RWPE2 (cell line): ENCODE measurements around the gene ZFHX3.

Source experiments
- ATAC-seq: fragments of 200-7000 bp; cut with Tn5 transposase; 3 replicates; pipeline ENCODE4 v1.9.1; 2021; ENCODE audit warnings: low read depth
- DNase-seq: peaks from one replicate; pipeline ENCODE4 v3.0.0-alpha.2; 2020; ENCODE audit warnings: low spot score
- H3K27ac ChIP-seq: fragments of 450-650 bp; 2 replicates; pipeline ENCODE4 v1.5.1; 2017; ENCODE audit warnings: mild to moderate bottlenecking; ENCODE audit not compliant: poor library complexity, severe bottlenecking
- H3K27me3 ChIP-seq: fragments of 250-450 bp; sonication (Bioruptor Pico); 2 replicates; pipeline ENCODE4 v1.5.1; 2021; ENCODE audit warnings: mild to moderate bottlenecking, moderate library complexity; ENCODE audit not compliant: insufficient read depth, poor library complexity, severe bottlenecking
- H3K36me3 ChIP-seq: fragments of 250-450 bp; sonication (Bioruptor Pico); 2 replicates; pipeline ENCODE4 v1.5.1; 2020; ENCODE audit warnings: low read depth, mild to moderate bottlenecking, moderate library complexity
- H3K4me1 ChIP-seq: fragments of 250-450 bp; sonication (Bioruptor Pico); 2 replicates; pipeline ENCODE4 v1.5.1; 2021; ENCODE audit warnings: mild to moderate bottlenecking, moderate library complexity; ENCODE audit not compliant: insufficient read depth, poor library complexity, severe bottlenecking
- H3K4me3 ChIP-seq: fragments of 250-450 bp; sonication (Bioruptor Pico); 2 replicates; pipeline ENCODE4 v1.5.1; 2021; ENCODE audit warnings: mild to moderate bottlenecking, moderate library complexity; ENCODE audit not compliant: severe bottlenecking
- H3K9me3 ChIP-seq: fragments of 250-450 bp; sonication (Bioruptor Pico); 2 replicates; pipeline ENCODE4 v1.5.1; 2021; ENCODE audit warnings: mild to moderate bottlenecking, moderate library complexity; ENCODE audit not compliant: severe bottlenecking
- TF ChIP-seq, protein P1 (sequence below): fragments of 450-650 bp; IDR thresholded peaks from one replicate; pipeline ENCODE4 v1.5.1; 2017; ENCODE audit warnings: mild to moderate bottlenecking, moderate library complexity; ENCODE audit not compliant: poor library complexity, severe bottlenecking

Gene ZFHX3

DNA sequence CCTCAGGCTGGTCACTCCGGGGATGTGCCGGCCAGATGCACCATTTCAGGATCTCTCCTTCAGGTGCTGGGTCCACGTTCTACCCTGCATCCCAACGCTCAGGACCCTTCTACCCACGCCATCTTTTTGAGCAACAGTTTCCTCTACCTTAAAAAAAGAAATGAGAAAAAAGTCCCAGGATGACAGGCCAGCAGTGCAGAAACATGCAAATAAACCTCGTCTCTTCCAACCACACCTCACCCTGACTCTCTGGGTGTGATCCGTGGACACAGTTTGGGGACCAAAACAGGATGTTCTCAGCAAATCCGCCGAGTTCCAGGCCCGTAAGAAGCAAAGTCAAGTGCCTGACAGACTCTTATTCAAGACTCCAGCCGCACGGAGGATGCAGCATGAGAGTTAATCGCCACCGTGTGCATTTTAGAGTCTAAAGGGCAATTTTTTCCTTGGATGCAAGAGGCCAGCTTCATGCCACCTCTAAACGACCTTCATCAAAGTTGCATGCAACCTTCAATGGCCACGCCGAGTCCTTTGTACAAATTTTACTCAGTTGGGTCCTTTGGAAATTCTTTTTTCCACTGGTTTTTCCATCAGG is 99.6 kb downstream of the ZFHX3 start:
- Histone ChIP-seq H3K9me3 (no peaks in the 10 kb centered on the region), H3K36me3 (peaks cover 27% of the 10 kb centered on the region), H3K4me1 (no peaks in the 10 kb centered on the region), H3K27me3 (no peaks in the 10 kb centered on the region), H3K27ac (no peak overlapping the region), H3K4me3 (no peak overlapping the region)
- TF ChIP-seq, protein P1, sequence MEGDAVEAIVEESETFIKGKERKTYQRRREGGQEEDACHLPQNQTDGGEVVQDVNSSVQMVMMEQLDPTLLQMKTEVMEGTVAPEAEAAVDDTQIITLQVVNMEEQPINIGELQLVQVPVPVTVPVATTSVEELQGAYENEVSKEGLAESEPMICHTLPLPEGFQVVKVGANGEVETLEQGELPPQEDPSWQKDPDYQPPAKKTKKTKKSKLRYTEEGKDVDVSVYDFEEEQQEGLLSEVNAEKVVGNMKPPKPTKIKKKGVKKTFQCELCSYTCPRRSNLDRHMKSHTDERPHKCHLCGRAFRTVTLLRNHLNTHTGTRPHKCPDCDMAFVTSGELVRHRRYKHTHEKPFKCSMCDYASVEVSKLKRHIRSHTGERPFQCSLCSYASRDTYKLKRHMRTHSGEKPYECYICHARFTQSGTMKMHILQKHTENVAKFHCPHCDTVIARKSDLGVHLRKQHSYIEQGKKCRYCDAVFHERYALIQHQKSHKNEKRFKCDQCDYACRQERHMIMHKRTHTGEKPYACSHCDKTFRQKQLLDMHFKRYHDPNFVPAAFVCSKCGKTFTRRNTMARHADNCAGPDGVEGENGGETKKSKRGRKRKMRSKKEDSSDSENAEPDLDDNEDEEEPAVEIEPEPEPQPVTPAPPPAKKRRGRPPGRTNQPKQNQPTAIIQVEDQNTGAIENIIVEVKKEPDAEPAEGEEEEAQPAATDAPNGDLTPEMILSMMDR: no peak
- DNase-seq (no peak), ATAC-seq (no peak)

DNA sequence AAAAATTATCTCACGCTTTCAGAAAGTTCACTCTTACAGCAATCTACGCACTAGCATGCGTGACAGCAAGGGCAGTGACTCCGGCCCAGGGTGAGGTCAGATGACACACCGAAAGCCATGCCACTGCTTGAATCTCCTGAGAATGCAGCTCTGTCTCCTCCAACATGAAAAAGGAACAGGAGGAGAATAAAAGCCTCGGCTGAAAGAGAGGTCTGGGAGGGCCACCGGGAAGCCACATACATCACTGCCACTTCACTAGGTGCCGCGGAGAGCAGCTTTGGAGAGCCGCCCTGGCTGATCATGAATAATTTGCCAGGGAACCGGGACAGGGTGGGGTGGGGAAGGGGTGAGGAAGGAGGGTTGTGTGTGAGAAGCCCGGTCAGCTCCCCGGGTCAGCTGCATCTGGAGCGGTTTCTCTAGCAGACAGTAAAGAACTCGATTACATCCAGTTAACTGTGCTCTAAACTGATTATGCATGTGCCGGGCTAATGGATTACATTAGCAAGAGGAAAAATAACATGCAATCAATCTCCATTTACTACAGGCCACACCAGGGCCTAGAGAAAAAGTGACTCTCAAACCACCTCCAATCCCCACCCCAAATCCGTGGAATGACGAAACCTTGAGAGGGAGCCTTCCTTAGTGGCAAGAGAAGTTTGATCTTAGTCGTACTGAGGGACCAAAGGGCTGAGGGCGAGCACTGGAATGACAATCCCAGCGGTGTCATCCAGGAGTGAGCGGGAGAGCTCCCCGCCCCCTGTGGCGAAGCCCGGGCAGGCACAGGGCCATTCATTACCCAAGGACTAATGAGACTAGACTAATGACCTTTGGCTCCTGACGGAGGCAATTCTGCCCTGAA is 100.3 kb downstream of the ZFHX3 start:
- H3K36me3 ChIP-seq: peaks cover 27% of the 10 kb centered on the region
- H3K27ac ChIP-seq: no peak overlapping the region
- H3K9me3 ChIP-seq: no peaks in the 10 kb centered on the region
- DNase-seq: no peak
- H3K4me3 ChIP-seq: no peak overlapping the region
- no peaks in the 10 kb centered on the region for H3K4me1 ChIP-seq
- TF ChIP-seq, protein P1: no peak
- H3K27me3 ChIP-seq: no peaks in the 10 kb centered on the region
- no peak for ATAC-seq

- Histone ChIP-seq H3K4me1 (no peaks in the 10 kb centered on the region), H3K27me3 (no peaks in the 10 kb centered on the region), H3K4me3 (no peak overlapping the region), H3K36me3 (peaks cover 27% of the 10 kb centered on the region), H3K27ac (no peak overlapping the region), H3K9me3 (no peaks in the 10 kb centered on the region)
- ATAC-seq: no peak
- no peak for DNase-seq
- TF ChIP-seq, protein P1: no peak
Observed at GRCh38 chr16:72946474-72947194, 101.3 kb downstream of the ZFHX3 start.

GRCh38 chr16:72946063-72946462 is 101.9 kb downstream of the ZFHX3 start:
- TF ChIP-seq, protein P1: no peak
- Histone ChIP-seq H3K4me3 (no peak overlapping the region), H3K27ac (no peak overlapping the region), H3K9me3 (no peaks in the 10 kb centered on the region), H3K4me1 (no peaks in the 10 kb centered on the region), H3K27me3 (no peaks in the 10 kb centered on the region), H3K36me3 (peaks cover 27% of the 10 kb centered on the region)
- ATAC-seq: no peak
- no peak for DNase-seq
